Activated CD4-positive, alpha-beta T cell treated with anti-CD3 and anti-CD28 coated beads, Interleukin-2, Interleukin-6, amounts not matched to agents 100 ng/mL and 50 ng/mL, durations not matched to agents 16 hours and 8 hours (primary cell): ENCODE data around the gene BTG2.

Source experiments
- DNase-seq: peaks from one replicate; pipeline ENCODE4 v3.0.0-alpha.2; 2020

The BTG2 gene

DNA sequence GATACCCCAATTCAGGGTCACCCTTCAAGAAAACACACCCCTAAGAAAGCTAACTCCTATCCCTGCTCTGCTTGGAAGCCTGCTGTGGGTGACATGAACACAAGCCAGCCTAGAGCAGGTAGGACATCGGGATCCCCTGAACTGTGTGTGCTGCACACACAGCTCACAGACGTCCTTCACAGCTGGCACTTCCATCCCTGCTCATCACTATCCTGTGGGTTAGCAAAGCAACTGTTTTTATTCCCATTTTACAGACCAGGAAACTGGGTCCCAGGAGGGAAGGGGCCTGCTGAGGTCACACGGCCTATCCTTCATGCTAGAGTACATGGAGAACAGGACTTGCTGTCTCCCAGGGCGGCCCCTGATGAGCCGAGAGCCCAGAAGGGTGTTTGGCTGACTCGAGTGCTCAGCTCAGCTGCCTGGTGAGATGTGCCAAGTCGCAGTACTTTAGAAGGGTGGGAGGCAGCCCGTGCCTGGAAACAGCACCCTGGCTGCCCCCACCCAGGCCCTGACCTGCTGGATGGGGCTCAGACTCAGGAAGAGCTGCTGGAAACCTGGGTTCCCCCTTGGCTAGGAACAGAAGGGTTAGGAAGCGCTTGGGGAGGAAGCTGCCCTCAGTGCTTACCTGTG lies 28.3 kb upstream of the BTG2 start:
- no peak for DNase-seq

DNA sequence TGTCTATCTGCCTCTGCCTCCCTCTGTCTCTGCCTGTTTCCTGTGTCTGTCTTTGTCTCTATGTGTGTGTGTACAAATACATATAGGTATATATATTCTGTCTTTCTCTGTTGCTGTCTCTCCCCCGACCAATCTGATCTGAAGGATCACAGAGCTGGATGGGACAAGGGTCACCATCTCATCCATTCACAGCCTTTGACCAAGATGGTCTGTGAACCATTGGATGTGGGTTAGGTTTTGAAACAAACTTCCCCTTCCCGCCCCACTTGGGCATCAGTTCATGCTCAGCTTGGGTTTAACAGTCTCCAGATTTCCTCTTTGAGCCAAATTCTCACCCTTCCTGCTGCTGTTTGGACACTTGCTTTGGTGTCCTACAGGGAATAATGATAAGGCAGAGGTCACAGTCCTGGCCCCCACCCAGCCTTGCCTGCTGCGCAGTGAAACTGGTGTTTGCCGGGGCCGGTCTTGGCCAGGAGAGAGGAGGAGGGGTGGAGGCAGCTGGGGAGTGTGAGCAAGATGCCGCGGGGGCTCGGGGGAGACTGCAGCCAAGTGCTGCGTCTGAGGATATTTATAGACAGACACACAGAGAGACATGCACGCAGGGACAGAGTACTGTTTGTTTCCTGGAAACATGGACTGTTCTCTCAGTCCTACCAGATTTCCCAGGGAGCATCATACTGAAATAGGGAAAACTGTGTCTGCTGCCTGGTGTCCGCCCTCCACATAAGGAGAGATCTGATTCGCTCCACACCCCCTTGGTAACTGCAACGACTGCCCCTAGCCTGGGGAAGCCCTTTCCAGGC lies 27.0 kb upstream of the BTG2 start:
- no peak for DNase-seq

DNA sequence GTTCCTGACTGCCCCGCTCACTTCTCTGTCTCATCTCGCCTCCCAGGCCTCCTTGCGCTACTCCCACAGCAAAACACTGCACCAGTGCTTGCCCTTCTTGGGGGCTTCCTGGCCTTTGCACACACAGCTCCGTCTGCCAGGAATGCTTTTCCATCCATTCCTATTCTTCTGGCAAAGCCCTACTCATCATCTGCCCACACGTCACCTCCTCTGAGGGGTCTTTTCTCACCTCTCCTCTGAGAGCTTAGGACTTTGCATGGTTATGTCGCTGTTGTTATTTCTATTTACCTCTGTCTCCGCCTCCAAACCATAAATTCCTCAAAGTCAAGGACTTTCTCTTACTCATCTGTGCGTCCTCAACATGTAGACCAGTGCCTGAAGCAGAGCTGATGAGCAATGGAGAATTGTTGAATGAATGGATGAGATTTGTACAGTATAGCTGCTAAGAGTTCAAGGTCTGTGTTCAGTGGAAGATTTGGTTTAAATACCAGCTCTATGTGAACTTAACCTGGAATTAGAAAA lies 26.4 kb upstream of the BTG2 start:
- DNase-seq = no peak

- no peak for DNase-seq
Observed at GRCh38 chr1:203280061-203280460, 25.3 kb upstream of the BTG2 start.

DNA sequence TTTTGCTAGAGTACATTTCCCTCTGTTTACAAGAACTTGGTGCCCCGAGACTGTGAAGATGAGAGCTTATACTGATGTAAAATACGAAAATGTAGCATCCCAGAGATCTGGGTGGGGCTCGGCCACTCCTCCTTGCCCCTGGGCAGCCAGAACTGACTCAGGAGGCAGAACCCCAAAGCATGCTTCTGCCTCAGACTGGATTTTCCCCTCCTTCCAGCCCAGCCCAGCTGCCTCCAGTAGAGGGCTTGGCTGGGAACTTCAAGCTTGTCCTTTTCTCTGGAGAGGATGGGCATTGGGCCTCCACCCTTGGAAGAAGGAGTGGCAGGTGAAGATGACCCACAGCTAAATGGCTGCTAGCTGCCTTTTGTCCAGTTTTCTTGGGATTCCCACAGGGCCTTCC lies 24.3 kb upstream of the BTG2 start:
- no peak for DNase-seq

DNA sequence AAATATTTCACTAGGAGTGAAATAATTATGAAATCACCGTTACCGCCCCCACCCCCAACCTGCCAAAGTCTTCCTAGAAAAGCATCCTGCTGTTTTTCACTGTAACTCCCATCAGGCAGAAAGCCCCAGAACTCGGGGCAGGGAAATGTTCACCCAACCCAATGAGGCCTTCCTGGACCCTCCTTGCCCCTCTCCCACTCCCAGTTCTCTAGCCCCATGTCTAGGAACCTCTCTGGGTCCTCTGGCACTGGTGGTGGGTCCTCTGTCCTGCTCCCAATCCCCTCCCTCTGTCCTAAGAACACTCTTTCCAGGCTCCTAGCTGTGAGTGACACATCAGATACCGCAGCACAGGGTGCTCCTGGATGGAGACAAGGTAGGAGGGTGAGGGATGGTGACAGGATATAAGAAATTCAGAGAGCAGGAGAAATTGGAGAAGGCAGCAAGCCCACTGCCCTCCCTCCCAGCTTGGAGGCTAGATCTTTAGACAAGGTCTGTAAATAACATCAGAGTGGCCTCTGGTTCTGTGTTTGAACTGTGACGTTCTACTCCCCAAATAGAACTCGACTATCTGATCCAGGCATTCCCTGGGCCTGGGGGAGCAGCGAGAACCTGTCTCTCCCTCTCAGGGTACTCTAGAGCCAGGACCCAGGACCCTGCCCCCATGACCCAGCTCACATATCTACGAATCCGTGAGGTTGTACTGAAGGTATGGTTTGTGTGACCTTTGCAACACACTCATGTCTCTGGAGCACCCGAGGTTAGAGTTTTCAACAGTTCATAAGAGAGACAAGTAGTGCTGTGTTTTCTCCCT lies 23.3 kb upstream of the BTG2 start:
- DNase-seq = no peak

DNA sequence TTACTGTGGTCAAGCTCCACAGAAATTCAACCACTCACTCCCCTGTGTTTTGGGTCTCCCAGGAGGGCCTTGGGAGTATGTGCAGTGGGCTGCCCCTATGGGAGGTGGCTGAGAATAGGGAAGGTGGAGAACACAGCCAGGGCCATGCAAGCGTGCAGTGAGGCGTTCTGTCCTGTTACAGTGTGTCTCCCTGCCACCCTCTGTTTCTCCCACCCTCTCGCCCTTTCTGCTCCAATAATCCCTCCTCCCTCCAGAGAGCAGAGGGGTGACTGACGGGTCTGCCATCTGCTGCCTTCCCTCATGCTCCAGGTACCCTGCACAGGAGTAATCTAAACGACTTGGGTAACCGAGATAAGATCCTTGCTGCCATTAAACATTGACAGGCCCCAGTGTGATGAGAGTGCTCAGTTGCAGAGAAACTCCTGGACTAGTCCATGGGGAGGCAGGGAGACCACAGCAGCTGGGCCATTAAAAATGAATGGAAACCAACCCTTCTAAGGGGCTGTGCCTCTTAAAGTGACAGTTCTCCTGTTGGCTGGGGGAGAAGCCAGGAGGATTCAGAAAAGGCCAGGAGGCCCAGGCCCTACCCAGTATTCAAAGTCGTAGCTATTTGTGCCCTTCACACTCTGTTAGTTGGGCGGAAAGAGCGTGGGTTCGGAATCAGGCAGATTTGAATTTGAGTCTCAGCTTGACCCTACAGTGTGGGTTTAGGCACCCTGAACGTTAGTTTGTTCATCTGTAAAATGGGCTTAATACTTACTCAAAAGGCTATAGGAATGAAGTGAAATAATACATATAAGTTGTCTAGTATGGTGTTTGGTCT lies 22.4 kb upstream of the BTG2 start:
- no peak for DNase-seq

DNA sequence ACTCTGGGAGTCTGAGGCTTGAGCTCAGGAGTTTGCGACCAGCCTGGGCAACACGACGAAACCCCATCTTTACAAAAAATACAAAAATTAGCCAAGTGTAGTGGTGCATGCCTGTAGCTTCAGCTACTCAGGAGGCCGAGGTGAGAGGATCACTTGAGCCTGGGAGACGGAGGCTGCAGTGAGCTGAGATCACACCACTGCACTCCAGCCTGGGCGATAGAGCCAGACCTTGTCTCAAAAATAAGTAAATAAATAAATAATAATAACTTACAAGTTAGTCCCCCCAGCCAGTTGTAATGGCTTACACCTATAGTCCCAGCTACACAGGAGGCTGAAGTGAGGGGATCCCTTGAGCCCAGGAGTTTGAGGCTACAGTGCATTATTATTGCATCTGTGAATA lies 21.7 kb upstream of the BTG2 start:
- DNase-seq = no peak

GRCh38 chr1:203284411-203285123 lies 20.8 kb upstream of the BTG2 start:
- DNase-seq = no peak

GRCh38 chr1:203286161-203286984 lies 18.9 kb upstream of the BTG2 start:
- DNase-seq = no peak

DNA sequence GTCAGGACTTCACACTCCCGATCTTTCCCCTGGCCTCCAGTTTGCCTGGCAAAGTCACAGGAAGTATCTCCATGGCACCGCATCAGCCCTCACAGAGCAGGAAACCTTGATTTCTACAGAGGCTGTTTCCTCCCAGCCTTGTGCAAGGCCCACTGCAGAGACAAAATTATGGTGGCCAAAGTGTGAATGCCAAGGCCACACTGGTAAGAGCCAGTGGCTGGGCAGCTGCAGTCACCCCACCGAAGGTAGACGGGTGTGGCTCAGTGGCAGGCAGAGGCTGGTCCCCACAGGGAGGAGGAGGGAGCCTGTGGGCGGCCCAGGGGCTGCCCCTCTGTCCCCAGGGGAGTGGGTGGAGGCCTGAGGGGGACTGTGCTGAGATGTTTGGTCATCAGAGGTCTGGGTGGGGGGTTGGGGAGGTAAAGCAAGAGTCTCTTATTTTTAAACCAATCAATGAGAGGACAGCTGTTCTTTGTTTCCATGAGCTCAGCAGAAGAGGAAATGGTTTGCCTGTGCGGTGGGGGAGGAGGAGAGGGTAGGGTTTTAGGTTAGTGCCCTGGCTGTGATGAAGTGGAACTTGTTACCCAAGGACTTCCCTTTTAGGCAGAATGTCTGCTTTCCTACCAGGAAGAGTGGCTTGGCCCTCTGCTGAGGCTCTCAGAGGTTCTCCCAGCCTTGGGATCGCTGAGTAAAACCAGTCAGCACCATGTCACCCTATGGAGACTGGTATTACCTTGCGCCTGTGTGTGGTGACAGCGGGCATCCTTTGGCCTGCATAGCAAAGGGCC lies 18.0 kb upstream of the BTG2 start:
- DNase-seq = peak; percentile 91

DNA sequence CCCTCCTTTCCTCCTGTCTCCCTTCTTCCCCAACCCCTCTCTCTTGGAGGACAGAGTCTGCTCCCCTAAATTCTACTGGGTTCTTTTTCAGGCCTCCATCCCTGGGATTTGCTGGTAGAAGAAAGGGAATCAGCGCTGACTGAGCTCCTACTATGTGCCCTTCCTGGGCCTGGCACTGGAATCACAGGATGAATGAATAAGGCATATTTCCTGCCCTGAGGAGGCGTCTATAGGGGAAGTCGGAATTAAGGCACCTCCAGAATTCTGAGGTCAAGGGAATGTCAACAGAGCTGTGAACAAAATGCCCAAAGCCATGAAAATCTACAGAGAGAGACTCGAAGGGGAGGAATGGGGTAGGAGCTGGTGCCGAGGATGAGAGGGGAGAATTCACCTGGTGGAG lies 17.4 kb upstream of the BTG2 start:
- DNase-seq = no peak

- no peak for DNase-seq
Observed at GRCh38 chr1:203288400-203288799, 16.9 kb upstream of the BTG2 start.

DNA sequence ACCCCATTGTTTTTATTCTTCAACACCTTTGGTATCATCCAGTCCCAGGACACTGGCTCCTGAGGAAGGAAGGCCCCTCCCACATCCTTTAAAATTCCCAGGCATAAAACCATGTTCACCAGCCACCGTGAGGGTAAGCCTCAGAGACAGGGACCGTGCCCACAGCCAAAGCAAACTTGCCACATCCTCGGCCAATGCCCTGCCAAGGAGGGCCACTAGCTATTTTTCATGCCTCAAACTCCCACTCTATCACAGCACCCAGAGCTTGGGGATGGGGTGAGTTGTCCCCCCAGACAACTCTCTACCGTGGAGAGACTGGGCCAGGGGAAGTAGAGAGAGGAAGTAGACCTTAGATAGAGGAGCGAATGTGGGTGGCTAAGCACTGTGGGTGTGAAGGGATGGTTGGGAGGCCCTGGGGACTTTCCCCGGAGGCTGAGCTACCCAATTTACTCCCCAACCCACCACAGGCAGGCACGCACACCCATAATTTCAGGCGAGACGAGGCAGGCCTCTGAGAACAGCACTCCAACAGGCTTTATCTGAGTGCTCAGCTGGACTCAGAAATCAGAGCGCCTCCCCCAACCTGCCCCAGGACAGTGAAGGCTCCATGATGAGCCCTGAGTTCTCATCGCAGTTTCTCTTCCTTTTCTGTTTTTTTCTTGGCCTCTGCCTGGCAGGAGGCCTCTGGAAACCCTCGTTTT lies 15.9 kb upstream of the BTG2 start:
- DNase-seq = peak; percentile 97

GRCh38 chr1:203289982-203290260 lies 15.4 kb upstream of the BTG2 start:
- no peak for DNase-seq

DNA sequence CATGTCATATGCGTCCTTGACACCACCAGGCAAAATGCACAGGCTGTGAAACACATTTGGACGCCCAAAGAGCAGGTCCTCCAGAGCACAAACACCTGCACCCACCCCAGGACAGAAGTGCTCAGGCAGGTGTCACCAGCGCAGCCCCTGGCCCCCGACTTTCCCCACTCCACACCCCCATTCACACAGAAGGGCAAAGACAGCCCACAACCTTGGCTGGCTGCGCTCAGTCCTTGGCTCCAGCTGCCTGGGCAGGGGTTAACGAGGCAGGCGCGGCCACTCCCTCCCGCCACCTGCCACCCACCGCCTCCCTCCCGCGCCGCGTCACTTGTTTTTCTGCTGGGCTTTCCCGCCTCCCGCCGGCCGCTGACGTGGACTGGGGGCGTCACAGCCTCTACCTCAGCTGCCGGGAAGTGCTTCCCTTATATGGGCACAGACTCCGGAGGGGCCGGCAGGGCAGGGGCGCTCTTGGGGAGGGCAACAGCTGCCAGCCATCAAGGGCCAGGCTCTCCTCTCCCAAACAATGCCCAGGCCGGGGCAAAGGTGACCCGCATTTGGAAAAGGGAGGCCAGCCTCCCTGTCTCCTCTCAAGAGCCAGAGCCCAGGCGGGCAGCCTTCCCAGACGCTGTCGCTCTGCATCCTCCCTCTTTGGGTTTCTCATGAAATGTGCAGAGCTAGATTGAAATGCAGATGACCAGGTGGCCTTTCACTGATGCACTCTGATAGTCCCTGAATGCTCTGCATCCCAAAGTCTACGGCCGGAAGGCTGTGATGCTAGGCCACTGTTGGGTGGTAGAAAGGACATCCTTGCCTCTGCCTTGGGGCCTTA lies 14.8 kb upstream of the BTG2 start:
- DNase-seq = peak; percentile 97

- no peak for DNase-seq
Observed at GRCh38 chr1:203291201-203292096, 13.9 kb upstream of the BTG2 start.

GRCh38 chr1:203295796-203296195 lies 9.5 kb upstream of the BTG2 start:
- DNase-seq = no peak
